Small intestine (tissue), 7 donors: ENCODE results near the gene CNTN6. TPM values are rescaled to one million over a fixed set of nuclear protein-coding genes. Genes with fewer than 3 reads are reported as not detected.

ENCODE experiments used
- DNase-seq, 2 donors: peaks; one replicate each; pipeline versions ENCODE4 v3.0.0 to v3.0.0-alpha.2; 2013
- FAIRE-seq: peaks from 2 replicates; lab custom pipeline; 2012; peaks lifted over from hg19 to GRCh38; lab: Jason Lieb, UNC
- H3K27ac ChIP-seq, 3 donors: one replicate each; pipeline ENCODE4 v1.5.1; 2013; ENCODE audit warnings: low read length in 2 of 3, mild to moderate bottlenecking in 2 of 3, control low read depth in 1 of 3, inconsistent platforms in 1 of 3, low read depth in 1 of 3, moderate library complexity in 1 of 3
- H3K27me3 ChIP-seq, 3 donors: one replicate each; pipeline ENCODE4 v1.6.1; 2013; ENCODE audit warnings: low read length in 3 of 3, inconsistent platforms in 1 of 3; ENCODE audit not compliant: control insufficient read depth in 3 of 3, insufficient read depth in 3 of 3
- H3K36me3 ChIP-seq, 3 donors: one replicate each; pipeline ENCODE4 v1.6.1; 2013; ENCODE audit warnings: low read length in 3 of 3, inconsistent platforms in 1 of 3, low read depth in 1 of 3, mild to moderate bottlenecking in 1 of 3, moderate library complexity in 1 of 3; ENCODE audit not compliant: control insufficient read depth in 3 of 3, insufficient read depth in 2 of 3
- H3K4me1 ChIP-seq, 3 donors: one replicate each; pipeline ENCODE4 v1.6.1; 2013; ENCODE audit warnings: low read length in 2 of 3, inconsistent platforms in 1 of 3, low read depth in 1 of 3, mild to moderate bottlenecking in 1 of 3, moderate library complexity in 1 of 3; ENCODE audit not compliant: control insufficient read depth in 3 of 3, insufficient read depth in 2 of 3
- H3K4me3 ChIP-seq, 3 donors: one replicate each; pipeline ENCODE4 v1.5.1; 2013; ENCODE audit warnings: low read length in 3 of 3, control low read depth in 1 of 3, inconsistent platforms in 1 of 3, low read depth in 1 of 3, mild to moderate bottlenecking in 1 of 3, moderate library complexity in 1 of 3
- H3K9me3 ChIP-seq, 2 donors: one replicate each; pipeline ENCODE4 v1.6.1; 2013; ENCODE audit warnings: low read depth in 1 of 2, low read length in 1 of 2; ENCODE audit not compliant: control insufficient read depth in 2 of 2, insufficient read depth in 1 of 2
- WGBS, 3 donors: extraction: QIAGEN DNeasy Blood & Tissue Kit; methylation state at CpG; one replicate each; pipeline ENCODE4 v1.1.7; 2013; 5-methylcytosine and 5-hydroxymethylcytosine counted together
- polyA plus RNA-seq, 4 donors: library from polyadenylated mRNA; stranded (reverse) in 3 of 4; unstranded in 1 of 4; fragments of 200-250 nt in 3 of 4; fragments of 120-200 nt in 1 of 4; gene quantifications; one replicate each; pipeline versions ENCODE4 v1.2.1 to v1.2.3, GENCODE V29; 2013
- donor health status: healthy with polysubstance abuse.
- donor health status: control.
- donor health status: control.
- donor health status: Bipolar disorder and iron deficiency.
- donor health status: healthy.

Gene CNTN6
- polyA plus RNA-seq, 4 donors: 0.03 to 0.19 TPM; not detected in 2

- no peaks in the 10 kb centered on the region for H3K27me3 ChIP-seq
- no peak for FAIRE-seq
- no peaks in the 10 kb centered on the region for H3K36me3 ChIP-seq
- DNase-seq: no peak
- WGBS, 3 donors: 64 to 77% (median 73%) methylated on average over 3 of the region's 3 CpGs
- no peaks in the 10 kb centered on the region for H3K4me1 ChIP-seq
- no peak overlapping the region for H3K27ac ChIP-seq
- H3K9me3 ChIP-seq: peaks cover 0 to 2% of the 10 kb centered on the region in 2 donors
- no peak overlapping the region for H3K4me3 ChIP-seq
Observed at GRCh38 chr3:1421577-1421976, 328.8 kb downstream of the CNTN6 start.

GRCh38 chr3:1423566-1424089 is 330.8 kb downstream of the CNTN6 start:
- WGBS, 3 donors: 43 to 69% (median 58%) methylated on average over 3 of the region's 3 CpGs
- no peaks in the 10 kb centered on the region for H3K27me3 ChIP-seq
- FAIRE-seq: no peak

DNA sequence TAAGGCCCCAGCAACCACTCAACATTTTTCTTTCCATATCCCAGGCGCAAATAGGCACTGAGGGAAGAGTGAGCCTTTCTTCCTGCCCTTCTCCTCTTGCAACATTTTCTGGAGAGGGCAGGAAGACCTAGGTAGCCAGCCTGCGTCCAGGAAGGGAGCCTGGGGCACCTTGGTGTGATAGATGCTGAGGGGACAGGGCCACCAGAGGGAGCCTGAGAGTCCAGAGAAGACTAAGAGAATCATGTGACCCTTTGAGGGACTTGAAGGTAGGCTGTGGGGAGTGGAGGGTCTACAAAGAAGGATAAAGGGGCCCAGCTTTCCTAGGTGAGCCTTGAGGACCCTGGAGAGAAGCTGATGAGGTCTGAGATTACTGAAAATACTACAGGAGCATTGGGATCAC is 346.6 kb downstream of the CNTN6 start:
- H3K9me3 ChIP-seq: peaks cover 2 to 9% of the 10 kb centered on the region in 2 donors
- no peak for FAIRE-seq

More at GRCh38 chr3:1423566-1424089, 330.8 kb downstream of the CNTN6 start:
- Histone ChIP-seq H3K4me1 (no peaks in the 10 kb centered on the region), H3K4me3 (no peak overlapping the region), H3K27ac (no peak overlapping the region), H3K9me3 (peaks cover 0 to 3% of the 10 kb centered on the region in 2 donors), H3K36me3 (no peaks in the 10 kb centered on the region)
- DNase-seq: no peak

GRCh38 chr3:1442271-1442670 is 349.4 kb downstream of the CNTN6 start:
- Histone ChIP-seq H3K4me3 (no peak overlapping the region), H3K9me3 (peaks cover 2 to 5% of the 10 kb centered on the region in 2 donors), H3K27me3 (no peaks in the 10 kb centered on the region), H3K36me3 (no peaks in the 10 kb centered on the region), H3K27ac (no peak overlapping the region), H3K4me1 (no peaks in the 10 kb centered on the region)
- FAIRE-seq (no peak), DNase-seq (no peak)
- 73 to 77% (median 75%) methylated on average over 3 of the region's 3 CpGs for WGBS, 3 donors

More for the DNA sequence above, 346.6 kb downstream of the CNTN6 start:
- H3K4me3 ChIP-seq: no peak overlapping the region
- H3K36me3 ChIP-seq: no peaks in the 10 kb centered on the region
- DNase-seq: no peak
- 50 to 74% (median 63%) methylated on average over 2 of the region's 2 CpGs for WGBS, 3 donors
- H3K27me3 ChIP-seq: no peaks in the 10 kb centered on the region
- H3K4me1 ChIP-seq: no peaks in the 10 kb centered on the region
- no peak overlapping the region for H3K27ac ChIP-seq

DNA sequence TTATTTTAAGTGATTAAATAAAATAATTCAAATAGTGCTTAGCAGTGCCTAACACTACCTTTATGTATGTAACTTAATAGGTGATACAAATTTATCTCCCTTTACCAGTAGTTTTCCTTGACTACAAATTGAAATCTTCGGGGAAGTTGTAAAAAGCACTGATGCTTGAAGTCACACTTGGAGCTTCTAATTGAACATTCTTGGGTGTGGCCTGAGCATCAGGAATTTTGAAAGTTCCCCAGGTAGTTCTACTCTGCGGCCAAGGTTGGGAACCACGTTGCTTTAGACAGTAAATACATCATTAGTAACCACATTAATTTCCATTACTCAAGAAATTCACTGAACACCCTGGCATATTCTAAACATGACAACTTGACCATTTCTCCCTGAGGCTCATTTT is 351.4 kb downstream of the CNTN6 start:
- Histone ChIP-seq H3K27ac (no peak overlapping the region), H3K4me3 (no peak overlapping the region), H3K4me1 (no peaks in the 10 kb centered on the region), H3K36me3 (no peaks in the 10 kb centered on the region), H3K27me3 (no peaks in the 10 kb centered on the region), H3K9me3 (peaks cover 2 to 5% of the 10 kb centered on the region in 2 donors)
- FAIRE-seq: no peak
- WGBS, 3 donors: 62 to 77% (median 65%) methylated on average over 3 of the region's 3 CpGs
- DNase-seq: no peak

- FAIRE-seq (no peak), DNase-seq (no peak)
- no peaks in the 10 kb centered on the region for H3K9me3 ChIP-seq
- H3K27ac ChIP-seq: no peak overlapping the region
- no peaks in the 10 kb centered on the region for H3K27me3 ChIP-seq
- H3K4me1 ChIP-seq: no peaks in the 10 kb centered on the region
- H3K36me3 ChIP-seq: no peaks in the 10 kb centered on the region
- H3K4me3 ChIP-seq: no peak overlapping the region
Observed at GRCh38 chr3:1446531-1446930, 353.7 kb downstream of the CNTN6 start.

- Histone ChIP-seq H3K27ac (no peak overlapping the region), H3K9me3 (no peaks in the 10 kb centered on the region), H3K27me3 (no peaks in the 10 kb centered on the region), H3K36me3 (no peaks in the 10 kb centered on the region), H3K4me1 (no peaks in the 10 kb centered on the region), H3K4me3 (no peak overlapping the region)
- WGBS, 3 donors: 36 to 58% (median 58%) methylated on average over 1 of the region's 1 CpG
- FAIRE-seq: no peak
- no peak for DNase-seq
Observed at GRCh38 chr3:1447452-1447851, 354.6 kb downstream of the CNTN6 start.

- Histone ChIP-seq H3K4me3 (no peak overlapping the region), H3K27ac (no peak overlapping the region), H3K36me3 (no peaks in the 10 kb centered on the region), H3K27me3 (no peaks in the 10 kb centered on the region), H3K4me1 (no peaks in the 10 kb centered on the region), H3K9me3 (no peaks in the 10 kb centered on the region)
- FAIRE-seq (no peak), DNase-seq (no peak)
Observed at GRCh38 chr3:1448443-1448842, 355.6 kb downstream of the CNTN6 start.
